ENCODE results near the gene DNAH17. TPM values are rescaled to one million over a fixed set of nuclear protein-coding genes. Genes with fewer than 3 reads are reported as not detected.

DNAH17 gene
- total RNA-seq, 1 experiment from 2014 or later, result 0.13 TPM

GRCh38 chr17:78558989-78559388, 18.2 kb downstream of the DNAH17 start:
- Histone ChIP-seq H4K91ac (ENCODE audit: insufficient read length, low read depth, low read length) (no peak overlapping the region), H3T11ph (ENCODE audit: low read length) (no peak overlapping the region), H4K20me1 (ENCODE audit: control insufficient read depth, insufficient read depth, insufficient read length) (no peaks in the 10 kb centered on the region), H2AK5ac (ENCODE audit: insufficient read length, low read length) (no peak overlapping the region), H3K56ac (ENCODE audit: insufficient read length, low read depth, low read length) (no peak overlapping the region), H3K18ac (ENCODE audit: insufficient read length, low read depth, low read length) (no peak overlapping the region), H2BK12ac (ENCODE audit: insufficient read length, low read depth, low read length) (no peak overlapping the region), H3K9me3 (ENCODE audit: control insufficient read depth, low read depth, low read length) (no peaks in the 10 kb centered on the region), H2BK15ac (ENCODE audit: low read depth, low read length) (no peak overlapping the region), H2AFZ (ENCODE audit: low read length) (no peak overlapping the region), H3K79me2 (ENCODE audit: insufficient read depth, low read length) (no peaks in the 10 kb centered on the region), H3K23ac (ENCODE audit: insufficient read length, low read depth, low read length) (no peak overlapping the region), H3K27ac (ENCODE audit: insufficient read length, low read depth, low read length) (no peak overlapping the region), H4K8ac (replicated peaks; ENCODE audit: insufficient read length, low read depth, low read length) (no peak overlapping the region), H3K27me3 (ENCODE audit: insufficient read depth, low read length) (no peaks in the 10 kb centered on the region), H3K23me2 (ENCODE audit: insufficient read length, low read depth, low read length, poor library complexity, severe bottlenecking) (no peaks in the 10 kb centered on the region), H3K4ac (ENCODE audit: low read depth, low read length) (no peak overlapping the region), H2BK20ac (ENCODE audit: low read depth, low read length, poor library complexity, severe bottlenecking) (no peak overlapping the region), H4K5ac (ENCODE audit: insufficient read length, low read depth, low read length) (no peak overlapping the region), H3K4me2 (ENCODE audit: insufficient read depth, insufficient read length, low read length) (no peak overlapping the region), H3K9ac (ENCODE audit: extremely low read depth, insufficient read length, low read length) (no peak overlapping the region), H2BK120ac (ENCODE audit: low read depth, low read length, poor library complexity, severe bottlenecking) (no peak overlapping the region), H3K14ac (ENCODE audit: insufficient read depth, low read length) (no peak overlapping the region), H2BK5ac (ENCODE audit: insufficient read length, low read length) (no peak overlapping the region), H3K4me1 (ENCODE audit: insufficient read depth, low read length) (no peaks in the 10 kb centered on the region), H3K79me1 (ENCODE audit: insufficient read depth, low read depth, low read length, poor library complexity, severe bottlenecking) (no peaks in the 10 kb centered on the region)
- WGBS (ENCODE audit: extremely low coverage, insufficient read length, low lambda C conversion rate), result no CpG with 5 or more reads among the region's 5 CpGs
- DNase-seq, result no peak
- no peak for TF ChIP-seq CTCF (conservative IDR thresholded peaks at IDR 0.05)
- Mint-ChIP-seq H3K4me1 (no peaks in the 10 kb centered on the region), H3K4me3 (no peak overlapping the region), H3K27ac (no peak overlapping the region), H3K9me3 (no peaks in the 10 kb centered on the region), H3K36me3 (ENCODE audit: insufficient read depth in 1 of 3, low read depth in 3 of 3) (no peaks in the 10 kb centered on the region), H3K27me3 (ENCODE audit: low read depth) (peaks cover 4% of the 10 kb centered on the region)

Data from H9 (cell line).